HG02642 (cell line): ENCODE data around the gene RNF169.

Experiments used
- ATAC-seq: cut with Tn5 transposase; IDR thresholded peaks from one replicate; pipeline ENCODE4 v1.9.1; 2021; ENCODE audit warnings: mild to moderate bottlenecking; ENCODE audit not compliant: unreplicated experiment, poor library complexity

The RNF169 gene

GRCh38 chr11:74756571-74756970 is 7.9 kb downstream of the RNF169 start:
- no peak for ATAC-seq

GRCh38 chr11:74766905-74767304 is 18.3 kb downstream of the RNF169 start:
- ATAC-seq: no peak

GRCh38 chr11:74768172-74768651 is 19.6 kb downstream of the RNF169 start:
- peak; percentile 63 for ATAC-seq

- ATAC-seq: no peak
Observed at GRCh38 chr11:74769055-74769707, 20.5 kb downstream of the RNF169 start.

GRCh38 chr11:74770456-74770855 is 21.8 kb downstream of the RNF169 start:
- ATAC-seq: no peak

- no peak for ATAC-seq
Observed at GRCh38 chr11:74771139-74771538, 22.5 kb downstream of the RNF169 start.

- ATAC-seq: no peak
Observed at GRCh38 chr11:74773476-74773875, 24.8 kb downstream of the RNF169 start.

GRCh38 chr11:74775762-74776161 is 27.1 kb downstream of the RNF169 start:
- ATAC-seq: no peak

- ATAC-seq: no peak
Observed at GRCh38 chr11:74776546-74776945, 27.9 kb downstream of the RNF169 start.

GRCh38 chr11:74777038-74777437 is 28.4 kb downstream of the RNF169 start:
- ATAC-seq: no peak

GRCh38 chr11:74777877-74778276 is 29.2 kb downstream of the RNF169 start:
- no peak for ATAC-seq

GRCh38 chr11:74778581-74778980 is 29.9 kb downstream of the RNF169 start:
- ATAC-seq: no peak

- ATAC-seq: no peak
Observed at GRCh38 chr11:74780248-74781005, 31.8 kb downstream of the RNF169 start.

GRCh38 chr11:74783241-74783871 is 34.7 kb downstream of the RNF169 start:
- ATAC-seq: peak; percentile 72

GRCh38 chr11:74784234-74784633 is 35.6 kb downstream of the RNF169 start:
- no peak for ATAC-seq

- no peak for ATAC-seq
Observed at GRCh38 chr11:74784726-74785125, 36.1 kb downstream of the RNF169 start.

- ATAC-seq: no peak
Observed at GRCh38 chr11:74786574-74786973, 37.9 kb downstream of the RNF169 start.

- ATAC-seq: no peak
Observed at GRCh38 chr11:74791333-74792100, 42.9 kb downstream of the RNF169 start.

- no peak for ATAC-seq
Observed at GRCh38 chr11:74806267-74806666, 57.6 kb downstream of the RNF169 start.

- ATAC-seq: no peak
Observed at GRCh38 chr11:74809801-74810200, 61.2 kb downstream of the RNF169 start.

GRCh38 chr11:74815966-74816365 is 67.3 kb downstream of the RNF169 start:
- no peak for ATAC-seq
